ENCODE results near the gene C11orf52.
A peak's percentile ranks its signal among the peaks of the same experiment; 100 is the strongest.

The C11orf52 gene

GRCh38 chr11:111967649-111968048, 48.9 kb downstream of the C11orf52 start:
- no peak for TF ChIP-seq CTCF (IDR thresholded peaks at IDR 0.05; ENCODE audit: control insufficient read depth, extremely low read depth, insufficient read depth)
- no peak overlapping the region for H3K4me3 ChIP-seq (ENCODE audit: low read depth, low read length)
- no peak for DNase-seq (ENCODE audit: low read depth)

- DNase-seq (ENCODE audit: low read depth) = no peak
These were observed 50.6 kb downstream of the C11orf52 start for GRCh38 chr11:111969344-111969743.

GRCh38 chr11:111974446-111974845, 55.7 kb downstream of the C11orf52 start:
- no peak for TF ChIP-seq CTCF (IDR thresholded peaks at IDR 0.05; ENCODE audit: control insufficient read depth, extremely low read depth, insufficient read depth)
- DNase-seq (ENCODE audit: low read depth) = no peak
- H3K4me3 ChIP-seq (ENCODE audit: low read depth, low read length) = no peak overlapping the region

More at GRCh38 chr11:111969344-111969743, 50.6 kb downstream of the C11orf52 start:
- no peak overlapping the region for H3K4me3 ChIP-seq (ENCODE audit: low read depth, low read length)
- TF ChIP-seq CTCF (IDR thresholded peaks at IDR 0.05; ENCODE audit: control insufficient read depth, extremely low read depth, insufficient read depth) = no peak

- no peak overlapping the region for H3K4me3 ChIP-seq (ENCODE audit: low read depth, low read length)
- no peak for DNase-seq (ENCODE audit: low read depth)
- TF ChIP-seq CTCF (IDR thresholded peaks at IDR 0.05; ENCODE audit: control insufficient read depth, extremely low read depth, insufficient read depth) = peak; percentile 65
These were observed 56.5 kb downstream of the C11orf52 start for GRCh38 chr11:111975076-111975806.

- TF ChIP-seq CTCF (IDR thresholded peaks at IDR 0.05; ENCODE audit: control insufficient read depth, extremely low read depth, insufficient read depth) = no peak
- DNase-seq (ENCODE audit: low read depth) = no peak
- no peak overlapping the region for H3K4me3 ChIP-seq (ENCODE audit: low read depth, low read length)
These were observed 57.5 kb downstream of the C11orf52 start for GRCh38 chr11:111976119-111976766.
